ENCODE data around the gene EEF2K. TPM values are rescaled to one million over a fixed set of nuclear protein-coding genes. Genes with fewer than 3 reads are reported as not detected.

EEF2K gene
- total and polyA plus RNA-seq, 7 donors, result 3.6 to 54.8 (median 37.2) TPM

DNA sequence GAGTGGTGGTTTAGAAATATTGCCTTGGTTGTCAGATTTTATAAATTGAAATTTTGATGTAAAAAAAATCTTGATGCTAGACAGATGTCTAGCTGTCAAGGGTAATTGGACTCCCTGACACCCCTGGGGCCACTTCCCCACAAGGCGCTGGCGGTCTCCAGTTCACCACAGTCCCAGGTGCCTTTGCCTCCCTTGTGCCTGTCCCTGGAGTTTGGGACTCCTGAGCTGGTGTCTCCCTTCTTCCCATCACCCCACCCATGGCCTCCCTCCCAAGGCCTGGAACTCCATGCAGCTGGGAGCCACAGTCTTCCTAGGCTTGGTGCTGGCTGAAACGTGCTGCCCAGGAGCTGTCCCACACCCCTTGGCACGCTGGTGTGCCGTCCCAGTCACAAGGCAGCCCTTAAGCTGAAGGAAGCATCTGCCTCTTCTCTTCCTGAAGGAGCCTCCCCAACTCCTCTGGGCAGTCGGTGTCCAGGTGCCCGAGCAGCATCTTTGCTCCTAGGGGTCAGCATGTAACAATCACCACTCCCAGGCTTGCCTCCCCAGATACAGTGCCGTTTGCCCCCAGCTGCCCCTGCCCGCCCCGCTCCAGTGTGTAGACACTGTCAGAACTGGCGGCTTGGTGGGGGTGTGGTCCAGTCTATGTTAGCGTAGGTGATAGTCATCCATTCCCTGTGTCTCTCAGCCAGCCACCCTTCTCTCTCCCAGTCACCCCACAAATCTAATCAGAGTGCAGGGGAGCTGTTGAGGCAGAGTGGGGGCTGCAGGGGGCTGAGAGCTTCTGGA, 117.3 kb downstream of the EEF2K start:
- TF ChIP-seq EP300 (IDR thresholded peaks at IDR 0.05) (no peak), POLR2A (IDR thresholded peaks at IDR 0.05) (no peak), POLR2AphosphoS5 (IDR thresholded peaks at IDR 0.05) (no peak)
- TF ChIP-seq, protein P1, sequence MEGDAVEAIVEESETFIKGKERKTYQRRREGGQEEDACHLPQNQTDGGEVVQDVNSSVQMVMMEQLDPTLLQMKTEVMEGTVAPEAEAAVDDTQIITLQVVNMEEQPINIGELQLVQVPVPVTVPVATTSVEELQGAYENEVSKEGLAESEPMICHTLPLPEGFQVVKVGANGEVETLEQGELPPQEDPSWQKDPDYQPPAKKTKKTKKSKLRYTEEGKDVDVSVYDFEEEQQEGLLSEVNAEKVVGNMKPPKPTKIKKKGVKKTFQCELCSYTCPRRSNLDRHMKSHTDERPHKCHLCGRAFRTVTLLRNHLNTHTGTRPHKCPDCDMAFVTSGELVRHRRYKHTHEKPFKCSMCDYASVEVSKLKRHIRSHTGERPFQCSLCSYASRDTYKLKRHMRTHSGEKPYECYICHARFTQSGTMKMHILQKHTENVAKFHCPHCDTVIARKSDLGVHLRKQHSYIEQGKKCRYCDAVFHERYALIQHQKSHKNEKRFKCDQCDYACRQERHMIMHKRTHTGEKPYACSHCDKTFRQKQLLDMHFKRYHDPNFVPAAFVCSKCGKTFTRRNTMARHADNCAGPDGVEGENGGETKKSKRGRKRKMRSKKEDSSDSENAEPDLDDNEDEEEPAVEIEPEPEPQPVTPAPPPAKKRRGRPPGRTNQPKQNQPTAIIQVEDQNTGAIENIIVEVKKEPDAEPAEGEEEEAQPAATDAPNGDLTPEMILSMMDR (IDR thresholded peaks at IDR 0.05), result no peak
- H3K9me3 ChIP-seq, result no peaks in the 10 kb centered on the region
- H3K4me3 ChIP-seq, result no peak overlapping the region
- H3K27ac ChIP-seq, result no peak overlapping the region
- H3K27me3 ChIP-seq, result no peaks in the 10 kb centered on the region
- intact Hi-C loops (cut with DNase I), result no loop called here
- no peak for DNase-seq
- peaks cover 37 to 86% (median 45%) of the 10 kb centered on the region in 4 donors for H3K36me3 ChIP-seq
- 91% methylated on average over 12 of the region's 12 CpGs for WGBS, 2 donors
- H3K4me1 ChIP-seq, result peaks cover 0 to 6% (median 2%) of the 10 kb centered on the region in 4 donors

DNA sequence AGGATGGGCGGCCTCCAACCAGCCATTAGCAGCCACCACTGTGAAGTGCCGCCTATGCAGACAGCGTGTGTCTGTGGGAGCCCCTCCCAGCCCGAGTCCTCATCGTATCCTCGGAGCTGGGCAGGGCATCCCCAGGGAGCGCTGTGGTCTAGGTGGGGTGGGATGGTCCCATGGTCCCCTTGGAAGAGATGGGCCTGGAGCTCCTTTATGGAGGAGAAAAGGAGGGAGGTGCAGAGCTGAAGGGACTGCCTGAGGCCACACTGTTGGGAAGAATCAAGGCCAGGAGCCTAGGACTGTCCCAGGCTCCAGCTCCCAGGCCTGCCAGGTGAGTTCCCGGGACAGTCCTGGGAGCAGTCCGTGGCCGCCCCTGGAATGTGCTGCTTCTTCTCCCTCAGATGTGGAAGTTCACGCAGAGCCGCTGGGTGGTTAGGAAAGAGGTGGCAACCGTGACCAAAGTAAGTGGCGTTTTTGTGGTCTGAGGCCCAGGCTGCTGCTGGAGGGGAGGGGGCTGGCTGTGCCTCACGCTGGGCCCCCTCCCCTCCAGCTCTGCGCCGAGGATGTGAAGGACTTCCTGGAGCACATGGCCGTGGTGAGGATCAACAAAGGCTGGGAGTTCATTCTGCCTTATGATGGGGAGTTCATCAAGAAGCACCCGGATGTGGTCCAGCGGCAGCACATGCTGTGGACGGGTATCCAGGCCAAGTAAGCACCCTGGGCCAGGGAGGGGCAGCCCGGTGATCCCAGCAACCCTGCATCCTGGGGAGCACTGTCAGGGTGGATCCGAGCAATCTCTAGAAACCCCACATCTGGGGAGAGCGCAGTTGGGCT, 118.1 kb downstream of the EEF2K start:
- WGBS, 2 donors, result 94% methylated on average over 24 of the region's 24 CpGs
- TF ChIP-seq, protein P1 (IDR thresholded peaks at IDR 0.05), result no peak
- TF ChIP-seq EP300 (IDR thresholded peaks at IDR 0.05) (no peak), POLR2AphosphoS5 (IDR thresholded peaks at IDR 0.05) (no peak), POLR2A (IDR thresholded peaks at IDR 0.05) (no peak)
- Histone ChIP-seq H3K36me3 (peaks cover 37 to 86% (median 48%) of the 10 kb centered on the region in 4 donors), H3K27me3 (no peaks in the 10 kb centered on the region), H3K4me1 (peaks cover 0 to 6% (median 2%) of the 10 kb centered on the region in 4 donors), H3K9me3 (no peaks in the 10 kb centered on the region), H3K27ac (no peak overlapping the region), H3K4me3 (no peak overlapping the region)
- no peak for DNase-seq
- intact Hi-C loops (cut with DNase I), result no loop called here

DNA sequence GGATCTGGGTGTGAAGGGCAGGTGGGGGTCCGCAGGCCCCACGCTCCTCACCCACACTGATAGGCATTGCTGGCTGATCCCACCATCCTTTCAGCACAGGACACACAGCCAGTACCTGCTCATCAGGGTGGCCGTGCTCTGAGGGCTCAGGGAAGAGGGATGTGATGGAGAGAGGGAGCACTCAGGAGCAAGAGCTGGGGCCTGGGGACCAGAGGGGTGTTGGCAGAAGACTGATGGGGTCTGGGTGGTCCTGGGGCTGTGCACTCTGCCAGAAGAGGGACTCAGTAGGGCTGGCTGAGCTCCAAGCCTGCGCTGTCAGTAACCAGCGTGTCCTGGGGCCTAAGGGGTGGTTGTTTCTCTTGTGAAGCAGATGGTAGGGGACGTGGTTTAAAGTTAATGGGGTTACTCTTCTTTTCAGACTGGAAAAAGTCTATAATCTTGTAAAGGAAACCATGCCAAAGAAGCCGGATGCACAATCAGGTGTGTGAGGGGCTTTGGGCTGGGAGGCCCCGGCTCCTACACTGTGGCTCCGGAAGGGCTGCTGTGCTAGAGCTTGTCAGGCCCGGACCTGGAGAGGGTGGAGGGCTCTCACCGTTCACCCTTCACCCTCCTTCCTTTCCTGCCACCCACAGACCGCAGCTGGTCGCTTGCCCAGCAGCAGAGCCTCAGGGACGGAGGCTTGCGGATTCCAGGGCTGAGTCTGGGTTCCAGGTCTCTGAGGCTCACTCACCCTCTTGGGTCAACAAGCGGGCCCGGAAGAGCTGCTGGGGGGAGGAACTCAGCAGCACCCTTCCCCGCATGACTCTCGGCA, 118.9 kb downstream of the EEF2K start:
- WGBS, 2 donors, result 93 to 95% methylated on average over 19 of the region's 19 CpGs
- TF ChIP-seq EP300 (IDR thresholded peaks at IDR 0.05), result no peak
- TF ChIP-seq, protein P1 (IDR thresholded peaks at IDR 0.05), result no peak
- TF ChIP-seq POLR2AphosphoS5 (IDR thresholded peaks at IDR 0.05), result no peak
- no peak for TF ChIP-seq POLR2A (IDR thresholded peaks at IDR 0.05)
- intact Hi-C loops (cut with DNase I), result no loop called here
- no peak overlapping the region for H3K4me3 ChIP-seq
- H3K27ac ChIP-seq, result no peak overlapping the region
- DNase-seq, result no peak
- no peaks in the 10 kb centered on the region for H3K27me3 ChIP-seq
- H3K9me3 ChIP-seq, result no peaks in the 10 kb centered on the region
- H3K4me1 ChIP-seq, result peaks cover 0 to 10% (median 3%) of the 10 kb centered on the region in 4 donors
- peaks cover 37 to 79% (median 48%) of the 10 kb centered on the region in 4 donors for H3K36me3 ChIP-seq

DNA sequence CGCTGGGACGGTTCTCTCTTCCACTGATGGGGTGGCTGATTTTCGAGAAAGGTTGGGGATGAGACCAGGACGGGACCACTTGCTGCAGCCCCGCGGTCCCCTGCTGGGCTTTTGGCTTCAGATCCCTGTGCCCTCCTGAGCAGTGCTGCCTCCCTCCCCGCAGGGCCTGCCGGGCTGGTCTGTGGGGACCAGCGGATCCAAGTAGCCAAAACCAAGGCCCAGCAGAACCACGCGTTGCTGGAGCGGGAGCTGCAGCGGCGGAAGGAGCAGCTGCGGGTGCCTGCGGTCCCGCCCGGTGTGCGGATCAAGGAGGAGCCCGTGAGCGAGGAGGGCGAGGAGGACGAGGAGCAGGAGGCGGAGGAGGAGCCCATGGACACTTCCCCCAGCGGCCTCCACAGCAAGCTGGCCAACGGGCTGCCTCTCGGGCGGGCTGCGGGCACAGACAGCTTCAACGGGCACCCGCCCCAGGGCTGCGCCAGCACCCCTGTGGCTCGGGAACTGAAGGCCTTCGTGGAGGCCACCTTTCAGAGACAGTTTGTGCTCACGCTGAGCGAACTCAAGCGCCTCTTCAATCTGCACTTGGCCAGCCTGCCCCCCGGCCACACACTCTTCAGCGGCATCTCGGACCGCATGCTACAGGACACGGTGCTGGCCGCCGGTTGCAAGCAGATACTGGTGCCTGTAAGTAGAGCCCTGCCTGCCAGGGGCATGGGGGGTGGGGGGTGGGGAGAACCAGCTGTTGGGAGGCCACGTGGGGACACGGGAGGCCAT, 119.7 kb downstream of the EEF2K start:
- intact Hi-C loops (cut with DNase I), result no loop called here
- 95% methylated on average over 46 of the region's 46 CpGs for WGBS, 2 donors
- TF ChIP-seq, protein P1 (IDR thresholded peaks at IDR 0.05), result no peak
- TF ChIP-seq POLR2AphosphoS5 (IDR thresholded peaks at IDR 0.05), result no peak
- Histone ChIP-seq H3K4me1 (peaks cover 0 to 17% (median 9%) of the 10 kb centered on the region in 4 donors), H3K27ac (no peak overlapping the region), H3K36me3 (peaks cover 37 to 73% (median 48%) of the 10 kb centered on the region in 4 donors), H3K27me3 (no peaks in the 10 kb centered on the region), H3K4me3 (no peak overlapping the region), H3K9me3 (no peaks in the 10 kb centered on the region)
- no peak for DNase-seq

Data from sigmoid colon (tissue), 7 donors.